H1 (cell line): ENCODE data around the gene HIVEP3. TPM values are rescaled to one million over a fixed set of nuclear protein-coding genes. Genes with fewer than 3 reads are reported as not detected.

Source experiments
- CHD1 ChIP-seq: IDR thresholded peaks from 2 replicates; pipeline ENCODE4 v1.6.1; 2012; ENCODE audit warnings: low read depth, low read length, improper control_type of control experiment
- HDAC6 ChIP-seq: IDR thresholded peaks from one replicate; pipeline ENCODE4 v1.7.1; 2012; ENCODE audit warnings: low read depth, mild to moderate bottlenecking, inconsistent platforms, low read length, moderate library complexity
- JUND ChIP-seq: IDR thresholded peaks from 2 replicates; pipeline ENCODE4 v1.6.1; 2011; ENCODE audit warnings: mild to moderate bottlenecking, improper control_type of control experiment, low read length
- KDM1A ChIP-seq: fragments of 200-600, 300-600 bp; sonication (generic); IDR thresholded peaks from 2 replicates; pipeline ENCODE4 v1.7.1; 2016; ENCODE audit warnings: mild to moderate bottlenecking, low read length, borderline replicate concordance
- KDM4A ChIP-seq: IDR thresholded peaks from one replicate; pipeline ENCODE4 v1.7.1; 2012; ENCODE audit warnings: low read depth, mild to moderate bottlenecking, moderate library complexity, low read length, inconsistent platforms; ENCODE audit not compliant: severe bottlenecking
- POU5F1 ChIP-seq: IDR thresholded peaks from 2 replicates; pipeline ENCODE4 v1.6.1; 2011; ENCODE audit warnings: low read depth, mild to moderate bottlenecking, low read length, moderate library complexity
- polyA plus RNA-seq, 7 experiments: library from polyadenylated mRNA; depleted of rRNA in 3 of 7; stranded (reverse) in 5 of 7; unstranded in 2 of 7; fragments of >200 nt in 5 of 7; fragments of 200-250 nt in 2 of 7; gene quantifications; 1 replicate in 5 of 7; 2 replicates in 1 of 7; 4 replicates in 1 of 7; pipeline versions ENCODE4 v1.2.1 to v1.2.3, GENCODE V29; 2011 to 2013; ENCODE audit warnings: missing spikeins in 2 of 7, mixed read lengths in 2 of 7
- total RNA-seq: library from RNA; stranded (reverse); fragmentation: NEBNext Ultra II Directional; extraction: Animal tissue kit (Norgen Biotek cat#: 25700); gene quantifications from 2 replicates; pipeline ENCODE4 v1.2.1, GENCODE V29; 2021

The HIVEP3 gene
- total and polyA plus RNA-seq, 2 of the 8 experiments (the other 6 are each of a cell fraction or from before 2014, with no cell fraction given), result 0.24 to 0.69 TPM

- TF ChIP-seq CHD1 (no peak), JUND (no peak), HDAC6 (no peak), KDM1A (no peak), POU5F1 (no peak), KDM4A (no peak)
These were observed 78.0 kb downstream of the HIVEP3 start (continued) for GRCh38 chr1:41840592-41841246.
